HepG2 (cell line): ENCODE measurements around the gene FN1. TPM values are rescaled to one million over a fixed set of nuclear protein-coding genes. Genes with fewer than 3 reads are reported as not detected.

ENCODE experiments used
- ARID4A ChIP-seq: sonication (generic); formaldehyde crosslinking; IDR thresholded peaks from 2 replicates; pipeline ENCODE4 v1.5.0; 2020; ENCODE audit warnings: mild to moderate bottlenecking, missing genetic modification reagents, borderline replicate concordance
- ETV5 ChIP-seq: IDR thresholded peaks from 2 replicates; pipeline ENCODE4 v1.6.1; 2018; ENCODE audit warnings: missing biosample characterization, missing genetic modification reagents, inconsistent platforms, borderline replicate concordance
- FOXP4 ChIP-seq: sonication (generic); formaldehyde crosslinking; IDR thresholded peaks from 2 replicates; pipeline ENCODE4 v1.4.0; 2020; ENCODE audit warnings: missing genetic modification reagents
- GATAD2A ChIP-seq: IDR thresholded peaks from 2 replicates; pipeline ENCODE4 v1.6.1; 2016
- HIVEP1 ChIP-seq: sonication (generic); formaldehyde crosslinking; IDR thresholded peaks from 2 replicates; pipeline ENCODE4 v1.4.0; 2020; ENCODE audit warnings: mild to moderate bottlenecking, missing genetic modification reagents
- IKZF1 ChIP-seq: fragments of 450-650 bp; IDR thresholded peaks from 2 replicates; pipeline ENCODE4 v1.7.1; 2016
- KAT7 ChIP-seq: IDR thresholded peaks from 2 replicates; pipeline ENCODE4 v1.6.1; 2018; ENCODE audit warnings: borderline replicate concordance, missing compliant biosample characterization
- MLLT10 ChIP-seq: sonication (generic); formaldehyde crosslinking; IDR thresholded peaks from 2 replicates; pipeline ENCODE4 v1.4.0; 2020; ENCODE audit warnings: missing genetic modification reagents
- PHF8 ChIP-seq: sonication (generic); formaldehyde crosslinking; IDR thresholded peaks from 2 replicates; pipeline ENCODE4 v1.5.0; 2020; ENCODE audit warnings: missing genetic modification reagents
- POLR2G ChIP-seq: fragments of 200-400 bp; formaldehyde crosslinking; IDR thresholded peaks from 2 replicates; pipeline ENCODE4 v1.6.1; 2018; ENCODE audit warnings: mild to moderate bottlenecking, low read depth, low read length, moderate library complexity
- PREB ChIP-seq: sonication (generic); formaldehyde crosslinking; IDR thresholded peaks from 2 replicates; pipeline ENCODE4 v1.4.0; 2020; ENCODE audit warnings: missing genetic modification reagents
- PRMT3 ChIP-seq: sonication (generic); formaldehyde crosslinking; IDR thresholded peaks from 2 replicates; pipeline ENCODE4 v1.8.1; 2022; ENCODE audit warnings: low read depth, mild to moderate bottlenecking, moderate library complexity, missing genetic modification reagents, borderline replicate concordance
- RBM22 ChIP-seq: fragments of 200-400 bp; formaldehyde crosslinking; optimal IDR thresholded peaks from 2 replicates; pipeline ENCODE3; 2017; ENCODE audit warnings: mild to moderate bottlenecking, low read length, moderate library complexity
- RFXAP ChIP-seq: sonication (generic); formaldehyde crosslinking; IDR thresholded peaks from 2 replicates; pipeline ENCODE4 v1.4.0; 2020; ENCODE audit warnings: missing genetic modification reagents, borderline replicate concordance
- TOE1 ChIP-seq: sonication (generic); formaldehyde crosslinking; IDR thresholded peaks from 2 replicates; pipeline ENCODE4 v1.4.0; 2020; ENCODE audit warnings: mild to moderate bottlenecking, missing genetic modification reagents
- U2AF2 ChIP-seq: fragments of 200-400 bp; formaldehyde crosslinking; IDR thresholded peaks from 2 replicates; pipeline ENCODE4 v1.6.1; 2017; ENCODE audit warnings: low read depth, mild to moderate bottlenecking, low read length
- ZNF10 ChIP-seq: sonication (generic); formaldehyde crosslinking; IDR thresholded peaks from 2 replicates; pipeline ENCODE4 v1.4.0; 2020; ENCODE audit warnings: mild to moderate bottlenecking, low read depth, missing genetic modification reagents, borderline replicate concordance
- ZNF12 ChIP-seq: sonication (generic); formaldehyde crosslinking; IDR thresholded peaks from 2 replicates; pipeline ENCODE4 v1.5.0; 2020; ENCODE audit warnings: missing genetic modification reagents
- ZNF280D ChIP-seq: sonication (generic); formaldehyde crosslinking; IDR thresholded peaks from 2 replicates; pipeline ENCODE4 v1.5.1; 2020; ENCODE audit warnings: mild to moderate bottlenecking, missing genetic modification reagents
- ZNF468 ChIP-seq: sonication (generic); formaldehyde crosslinking; IDR thresholded peaks from 2 replicates; pipeline ENCODE4 v1.8.0; 2022; ENCODE audit warnings: mild to moderate bottlenecking, moderate library complexity, missing genetic modification reagents
- polyA plus RNA-seq, 8 experiments: library from polyadenylated mRNA; depleted of rRNA in 3 of 8; stranded (reverse) in 7 of 8; unstranded in 1 of 8; fragments of >200 nt; fragmentation: Illumina TruSeq in 4 of 8; extraction: Trizol in 4 of 8; gene quantifications; 2 replicates each; pipeline versions ENCODE4 v1.2.1 to v1.2.3, GENCODE V29; 2011 to 2016; ENCODE audit warnings: low read depth in 4 of 8, missing spikeins in 1 of 8, mixed read lengths in 1 of 8; ENCODE audit not compliant: insufficient read depth in 1 of 8
- total RNA-seq, 5 experiments: library from RNA; depleted of rRNA; stranded (reverse); fragments of >200 nt; fragmentation: Illumina TruSeq; extraction: Trizol; gene quantifications; 2 replicates each; pipeline ENCODE4 v1.2.3, GENCODE V29; 2016; ENCODE audit warnings: low read depth in 1 of 5

FN1 gene
- total and polyA plus RNA-seq, 2 of the 13 experiments (the other 11 are each of a cell fraction or from before 2014, with no cell fraction given) = 1,847 to 6,471 TPM

- TF ChIP-seq RFXAP (CRISPR knock-in tag) (no peak; the same call in 1 of the 2 replicates), ZNF468 (CRISPR knock-in tag) (no peak), PRMT3 (CRISPR knock-in tag) (0 out of 2 replicates have a peak, but pooled peaks have one; percentile 66), POLR2G (no peak), TOE1 (no peak), FOXP4 (CRISPR knock-in tag) (0 out of 2 replicates have a peak, but pooled peaks have one; percentile 58), GATAD2A (CRISPR knock-in tag) (peak; percentile 86), ETV5 (CRISPR knock-in tag) (peak; percentile 90; the same call in 1 of the 2 replicates), RBM22 (no peak), U2AF2 (no peak), ZNF10 (no peak), KAT7 (no peak), IKZF1 (no peak), ARID4A (CRISPR knock-in tag) (peak; percentile 53; the same call in 1 of the 2 replicates), PREB (CRISPR knock-in tag) (no peak), ZNF280D (CRISPR knock-in tag) (no peak), MLLT10 (CRISPR knock-in tag) (no peak), PHF8 (no peak), HIVEP1 (no peak), ZNF12 (peak; percentile 76; the same call in 1 of the 2 replicates)
Measured at GRCh38 chr2:215479536-215480240, 43.8 kb upstream of the FN1 start (continued).
